NB4 (cell line): ENCODE measurements around the gene CDH2.

Experiments
- DNase-seq: peaks from one replicate; pipeline ENCODE4 v3.0.0; 2010; ENCODE audit warnings: low read depth
- H3K4me3 ChIP-seq: one replicate; pipeline ENCODE4 v1.5.1; 2011; ENCODE audit warnings: mild to moderate bottlenecking, low read depth, low read length, moderate library complexity
- CTCF ChIP-seq: IDR thresholded peaks from one replicate; pipeline ENCODE4 v1.5.1; 2012; ENCODE audit warnings: low read depth, low read length
- MAX ChIP-seq: IDR thresholded peaks from 2 replicates; pipeline ENCODE4 v1.6.1; 2011; ENCODE audit warnings: low read depth, low read length
- MYC ChIP-seq: IDR thresholded peaks from 2 replicates; pipeline ENCODE4 v1.6.1; 2011; ENCODE audit warnings: low read depth, low read length
- POLR2A ChIP-seq: IDR thresholded peaks from 2 replicates; pipeline ENCODE4 v1.6.1; 2011; ENCODE audit warnings: mild to moderate bottlenecking; ENCODE audit not compliant: insufficient read length; ENCODE audit errors: extremely low read depth

Gene CDH2

GRCh38 chr18:27903906-27904305, 273.0 kb downstream of the CDH2 start:
- H3K4me3 ChIP-seq: no peak overlapping the region
- TF ChIP-seq MAX: no peak
- no peak for TF ChIP-seq POLR2A
- TF ChIP-seq CTCF: no peak
- no peak for TF ChIP-seq MYC
- DNase-seq: no peak

- H3K4me3 ChIP-seq: no peak overlapping the region
- no peak for DNase-seq
- TF ChIP-seq POLR2A: no peak
- TF ChIP-seq MYC: no peak
- no peak for TF ChIP-seq CTCF
- TF ChIP-seq MAX: no peak
Measured at GRCh38 chr18:27901424-27902226, 275.3 kb downstream of the CDH2 start.
